Urothelium cell line (cell line): Measurements from ENCODE around the gene NKAIN4.

ENCODE experiments used
- DNase-seq: peaks from one replicate; pipeline ENCODE4 v3.0.0; 2011; ENCODE audit warnings: low spot score, mixed read lengths
- FAIRE-seq: peaks from 2 replicates; lab custom pipeline; 2011; peaks lifted over from hg19 to GRCh38; lab: Jason Lieb, UNC

The NKAIN4 gene

GRCh38 chr20:63288581-63289251, 34.5 kb upstream of the NKAIN4 start:
- DNase-seq (no peak), FAIRE-seq (peak; percentile 46)

GRCh38 chr20:63287697-63288580, 33.7 kb upstream of the NKAIN4 start:
- FAIRE-seq (peak; percentile 63), DNase-seq (no peak)

GRCh38 chr20:63286781-63287696, 32.8 kb upstream of the NKAIN4 start:
- DNase-seq, result no peak

GRCh38 chr20:63285636-63286615, 31.7 kb upstream of the NKAIN4 start:
- no peak for DNase-seq
- FAIRE-seq, result no peak

More at GRCh38 chr20:63286781-63287696, 32.8 kb upstream of the NKAIN4 start:
- no peak for FAIRE-seq

GRCh38 chr20:63284981-63285524, 30.8 kb upstream of the NKAIN4 start:
- FAIRE-seq, result no peak
- no peak for DNase-seq

GRCh38 chr20:63284544-63284949, 30.3 kb upstream of the NKAIN4 start:
- FAIRE-seq (no peak), DNase-seq (no peak)

GRCh38 chr20:63284083-63284440, 29.8 kb upstream of the NKAIN4 start:
- peak; percentile 46 for FAIRE-seq
- DNase-seq, result no peak

GRCh38 chr20:63283397-63284082, 29.3 kb upstream of the NKAIN4 start:
- peak; percentile 90 for FAIRE-seq

GRCh38 chr20:63282946-63283345, 28.7 kb upstream of the NKAIN4 start:
- DNase-seq (no peak), FAIRE-seq (peak; percentile 66)

More at GRCh38 chr20:63283397-63284082, 29.3 kb upstream of the NKAIN4 start:
- no peak for DNase-seq

- DNase-seq, result no peak
- FAIRE-seq, result peak; percentile 83
Measured at GRCh38 chr20:63281742-63282665, 27.7 kb upstream of the NKAIN4 start.

GRCh38 chr20:63280929-63281545, 26.8 kb upstream of the NKAIN4 start:
- FAIRE-seq (peak; percentile 52), DNase-seq (no peak)

GRCh38 chr20:63280371-63280770, 26.1 kb upstream of the NKAIN4 start:
- FAIRE-seq (no peak), DNase-seq (no peak)

GRCh38 chr20:63279931-63280330, 25.7 kb upstream of the NKAIN4 start:
- FAIRE-seq, result no peak
- no peak for DNase-seq

GRCh38 chr20:63278661-63279060, 24.4 kb upstream of the NKAIN4 start:
- FAIRE-seq, result no peak
- DNase-seq, result no peak

GRCh38 chr20:63277466-63278272, 23.4 kb upstream of the NKAIN4 start:
- peak; percentile 79 for FAIRE-seq
- no peak for DNase-seq

- FAIRE-seq, result no peak
Measured at GRCh38 chr20:63276956-63277355, 22.7 kb upstream of the NKAIN4 start.

GRCh38 chr20:63275825-63276224, 21.6 kb upstream of the NKAIN4 start:
- no peak for FAIRE-seq

More at GRCh38 chr20:63276956-63277355, 22.7 kb upstream of the NKAIN4 start:
- DNase-seq, result no peak

More at GRCh38 chr20:63275825-63276224, 21.6 kb upstream of the NKAIN4 start:
- DNase-seq, result no peak
